ENCODE measurements around the gene KLRF2.
"Not testable (repeated sequence)": the region's sequence is repeated elsewhere in the genome, so short reads cannot be mapped to it uniquely, and the experiment has no call there.

Gene KLRF2

DNA sequence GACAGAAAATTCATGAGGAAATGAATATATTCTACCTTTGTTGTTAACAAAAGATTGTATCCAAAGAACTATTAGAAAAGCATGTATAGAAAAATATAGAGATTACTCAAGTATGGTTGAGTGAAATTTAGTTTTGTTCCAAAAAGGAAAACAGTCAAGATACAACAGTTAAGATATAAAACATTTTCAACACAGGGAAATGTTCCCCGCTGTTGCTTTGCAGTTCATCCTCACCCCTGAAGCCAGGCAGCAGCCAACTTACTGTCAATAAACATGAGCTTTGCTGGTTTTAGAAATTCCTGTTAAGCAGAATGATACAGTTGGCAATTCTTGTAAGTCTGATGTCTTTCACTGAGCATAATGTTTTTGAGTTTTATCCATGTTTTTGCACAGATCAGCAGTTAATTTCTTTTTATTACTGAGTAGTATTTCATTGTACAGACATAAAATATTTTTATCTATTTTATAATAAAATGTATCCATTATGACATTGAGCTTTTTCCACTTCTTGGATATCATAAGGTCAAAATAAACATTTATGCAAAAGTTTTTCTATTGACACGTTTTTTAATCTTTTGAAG, 10.9 kb upstream of the KLRF2 start:
- no peak for ATAC-seq
- no peak for DNase-seq

DNA sequence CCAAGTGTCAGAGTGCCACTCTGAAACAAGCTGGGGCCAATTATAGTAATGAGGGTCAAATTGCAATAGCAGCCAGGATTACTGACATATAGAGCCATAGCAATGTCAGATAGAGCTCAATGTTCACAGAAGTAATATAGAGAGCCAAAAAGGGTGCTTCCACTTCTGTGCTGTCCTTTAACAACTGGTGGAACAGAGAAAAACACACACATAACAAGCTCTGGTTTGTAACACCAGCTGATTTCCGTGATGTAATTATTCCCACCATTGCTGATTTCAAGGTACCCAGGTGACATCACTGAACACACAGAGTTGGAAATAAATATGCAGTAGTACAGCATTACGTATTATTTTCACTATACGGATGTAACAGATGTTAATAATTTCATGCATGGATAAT, 9.1 kb upstream of the KLRF2 start:
- Mint-ChIP-seq H3K27me3 (no peaks in the 10 kb centered on the region), H3K27ac (no peak overlapping the region), H3K4me1 (peaks cover 29% of the 10 kb centered on the region), H3K4me3 (no peak overlapping the region), H3K9me3 (no peaks in the 10 kb centered on the region)
- DNase-seq (no peak), ATAC-seq (peak; percentile 55)

More for the DNA sequence above, 10.9 kb upstream of the KLRF2 start:
- H3K27me3 Mint-ChIP-seq: no peaks in the 10 kb centered on the region
- peak overlapping the region; percentile 99 for H3K27ac Mint-ChIP-seq
- H3K4me3 Mint-ChIP-seq: peak overlapping the region; percentile 90 to 96
- H3K9me3 Mint-ChIP-seq: no peaks in the 10 kb centered on the region
- H3K4me1 Mint-ChIP-seq: peaks cover 29% of the 10 kb centered on the region

DNA sequence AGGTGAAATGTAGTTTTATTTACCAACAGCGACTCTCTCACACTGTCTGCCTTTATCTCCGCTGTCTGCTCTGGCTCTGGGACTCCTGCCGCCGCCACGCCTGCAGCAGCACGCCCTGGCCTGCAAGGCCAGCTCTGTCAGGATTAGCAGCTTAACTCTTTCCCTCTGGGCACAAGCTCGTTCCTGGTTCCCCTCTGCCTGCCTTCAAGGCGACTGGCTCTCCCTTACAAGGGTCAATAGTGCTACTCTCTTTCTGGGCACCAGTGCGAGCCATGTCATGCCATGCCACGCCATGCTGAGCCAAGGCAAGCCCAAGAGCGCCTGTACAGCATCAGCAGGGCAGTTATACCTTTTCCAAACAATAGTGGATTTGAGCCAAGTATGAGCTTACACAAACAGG, 8.5 kb upstream of the KLRF2 start:
- Mint-ChIP-seq H3K4me1 (peaks cover 29% of the 10 kb centered on the region), H3K27me3 (no peaks in the 10 kb centered on the region), H3K27ac (no peak overlapping the region), H3K9me3 (no peaks in the 10 kb centered on the region), H3K4me3 (no peak overlapping the region)
- ATAC-seq (no peak), DNase-seq (no peak)

DNA sequence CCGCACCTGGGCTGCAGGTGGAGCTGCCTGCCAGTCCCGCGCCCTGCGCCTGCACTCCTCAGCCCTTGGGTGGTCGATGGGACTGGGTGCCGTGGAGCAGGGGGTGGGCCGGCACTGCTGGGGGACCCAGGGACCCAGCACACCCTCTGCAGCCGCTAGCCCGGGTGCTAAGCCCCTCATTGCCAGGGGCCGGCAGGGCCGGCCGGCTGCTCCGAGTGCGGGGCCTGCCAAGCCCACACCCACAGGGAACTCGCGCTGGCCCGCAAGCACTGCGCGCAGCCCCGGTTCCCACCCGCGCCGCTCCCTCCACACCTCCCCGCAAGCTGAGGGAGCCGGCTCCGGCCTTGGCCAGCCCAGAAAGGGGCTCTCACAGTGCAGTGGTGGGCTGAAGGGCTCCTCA, 5.2 kb upstream of the KLRF2 start:
- peaks cover 20% of the 10 kb centered on the region for H3K4me1 Mint-ChIP-seq
- not testable (repeated sequence) for H3K27me3 Mint-ChIP-seq, H3K4me3 Mint-ChIP-seq, ATAC-seq, H3K27ac Mint-ChIP-seq, H3K9me3 Mint-ChIP-seq, DNase-seq

DNA sequence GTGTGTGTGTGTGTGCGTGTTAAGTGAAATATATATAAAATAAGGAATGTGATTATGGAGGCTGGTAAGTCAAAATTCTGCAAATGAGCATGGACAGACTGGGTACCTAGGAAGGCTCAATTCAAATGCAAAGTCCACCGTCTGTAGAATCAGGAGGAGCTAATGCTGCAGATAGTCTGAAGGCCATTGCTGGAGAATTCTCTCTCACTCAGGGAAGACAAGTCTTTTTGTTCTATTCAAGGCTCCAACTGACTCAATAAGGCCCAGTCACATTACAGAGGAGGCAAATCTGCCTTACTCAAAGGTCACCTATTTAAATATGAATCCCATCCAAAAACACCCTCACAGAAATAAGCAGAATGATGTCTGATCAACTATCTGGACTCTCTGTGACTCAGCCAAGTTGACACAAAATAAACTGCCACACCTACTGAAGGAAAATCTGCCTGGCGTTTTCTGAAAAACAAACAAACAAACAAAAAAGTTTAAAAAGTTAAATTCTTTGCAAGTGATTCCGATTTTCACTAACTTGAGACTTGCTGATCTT, 684 bp upstream of the KLRF2 start:
- Mint-ChIP-seq H3K4me1 (peaks cover 6% of the 10 kb centered on the region), H3K27ac (no peak overlapping the region), H3K4me3 (no peak overlapping the region), H3K9me3 (no peaks in the 10 kb centered on the region), H3K27me3 (no peaks in the 10 kb centered on the region)
- ATAC-seq (no peak), DNase-seq (no peak)

DNA sequence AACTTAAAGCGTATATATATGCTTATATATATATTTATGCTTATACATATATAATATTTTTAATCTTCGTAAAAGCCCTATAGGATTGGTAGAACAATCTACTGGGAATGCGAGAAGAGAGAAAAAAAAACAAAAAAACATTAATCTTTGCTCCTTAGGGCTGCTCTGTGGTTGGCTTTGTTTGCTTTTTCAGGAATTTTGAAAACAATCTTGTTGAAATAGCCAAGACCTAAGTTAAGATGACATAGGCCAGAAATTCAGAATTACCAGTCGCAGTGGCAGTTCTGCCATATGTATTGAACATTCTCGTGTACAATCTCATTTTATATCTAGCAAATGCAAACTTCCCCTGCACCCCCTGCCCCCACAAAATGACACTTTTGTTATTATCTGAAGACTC, 699 bp downstream of the KLRF2 start:
- DNase-seq: no peak
- Mint-ChIP-seq H3K9me3 (no peaks in the 10 kb centered on the region), H3K27me3 (no peaks in the 10 kb centered on the region), H3K4me1 (peaks cover 6% of the 10 kb centered on the region), H3K4me3 (no peak overlapping the region), H3K27ac (no peak overlapping the region)
- ATAC-seq: no peak

DNA sequence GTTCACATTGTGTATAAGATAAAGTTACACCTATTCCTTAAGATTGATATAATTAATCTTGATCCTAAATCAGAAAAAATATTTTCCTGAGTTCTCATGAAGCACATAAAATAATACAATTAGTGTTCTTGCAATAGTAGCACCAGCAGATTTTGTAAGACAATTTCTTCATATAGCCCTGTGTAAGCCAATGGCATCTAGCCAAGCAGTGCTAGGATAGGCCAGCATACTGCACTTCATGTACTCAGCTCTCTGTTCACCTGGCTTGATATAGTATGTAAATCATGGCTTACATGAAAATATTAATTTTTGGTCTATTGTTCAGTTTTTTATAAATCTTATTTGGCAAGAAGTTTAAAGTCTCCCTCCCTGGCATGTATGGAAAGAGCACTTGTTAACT, 1.9 kb downstream of the KLRF2 start:
- no peak for ATAC-seq
- H3K27ac Mint-ChIP-seq: peak overlapping the region in 1 of 2 donors; percentile 42
- no peak for DNase-seq
- no peaks in the 10 kb centered on the region for H3K27me3 Mint-ChIP-seq
- no peak overlapping the region for H3K4me3 Mint-ChIP-seq
- no peaks in the 10 kb centered on the region for H3K9me3 Mint-ChIP-seq
- H3K4me1 Mint-ChIP-seq: peaks cover 6% of the 10 kb centered on the region

DNA sequence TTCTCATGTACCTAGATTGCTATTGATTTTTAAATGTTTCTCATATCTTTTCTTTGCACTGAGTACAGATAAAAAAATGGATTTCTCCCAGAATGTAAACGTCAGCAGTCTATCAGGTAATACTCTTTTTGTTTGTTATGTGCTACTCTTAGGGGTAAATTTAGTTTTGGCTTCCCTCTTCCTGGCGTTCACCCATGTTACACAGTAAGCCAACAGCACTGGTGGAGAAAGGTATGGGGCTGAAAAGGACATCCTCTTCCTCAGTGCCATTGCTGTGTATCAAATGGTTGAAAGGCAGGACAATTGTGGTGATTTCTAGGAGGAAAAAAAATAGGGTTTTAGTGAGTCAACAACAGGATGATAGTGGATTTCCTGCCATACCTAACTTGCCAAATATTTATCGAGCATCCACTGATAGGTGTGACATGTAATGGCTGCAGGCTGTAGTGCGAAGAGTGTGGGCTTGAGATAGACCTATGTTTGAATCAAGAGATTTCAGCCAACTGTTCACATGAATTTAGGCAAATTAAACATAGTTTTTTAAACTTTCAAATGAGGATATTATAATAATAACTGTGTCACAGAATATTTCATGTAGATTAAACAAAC, 7.5 kb downstream of the KLRF2 start:
- no peak overlapping the region for H3K4me3 Mint-ChIP-seq
- no peak for DNase-seq
- peaks cover 8% of the 10 kb centered on the region for H3K4me1 Mint-ChIP-seq
- no peaks in the 10 kb centered on the region for H3K27me3 Mint-ChIP-seq
- H3K27ac Mint-ChIP-seq: peak overlapping the region in 1 of 2 donors; percentile 11
- ATAC-seq: no peak
- no peaks in the 10 kb centered on the region for H3K9me3 Mint-ChIP-seq

DNA sequence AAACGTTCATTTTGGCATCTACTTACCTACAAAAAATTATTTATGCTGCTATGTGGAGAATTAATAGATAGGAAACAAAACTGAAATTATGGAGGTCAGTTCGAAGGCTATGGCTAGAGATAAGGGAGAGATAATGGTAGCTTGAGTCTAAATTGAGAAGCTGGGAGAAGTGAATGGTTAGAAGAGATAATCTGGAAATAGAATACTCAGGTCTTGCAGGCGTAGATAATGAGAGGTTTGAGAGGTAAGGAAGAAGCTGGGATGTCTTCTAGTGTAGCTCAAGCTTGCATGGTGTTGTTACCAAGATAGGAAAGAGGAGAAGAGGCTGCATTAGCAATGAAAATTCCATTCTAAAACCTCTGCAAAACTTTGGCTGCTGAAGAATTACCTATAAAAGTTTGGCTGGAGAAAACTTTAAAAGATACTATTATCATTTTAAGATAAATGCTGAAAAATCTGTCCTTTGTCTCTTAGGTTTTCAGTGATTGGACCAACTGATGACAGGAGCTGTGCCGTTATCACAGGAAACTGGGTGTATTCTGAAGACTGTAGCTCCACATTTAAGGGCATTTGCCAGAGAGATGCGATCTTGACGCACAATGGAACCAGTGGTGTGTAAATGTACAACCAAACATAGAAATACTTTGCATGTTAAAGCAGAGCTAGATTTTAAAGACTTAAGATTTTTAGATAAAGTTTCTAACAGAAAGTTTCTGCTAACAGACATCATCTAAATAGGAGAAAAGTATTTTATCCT, 14.1 kb downstream of the KLRF2 start:
- Mint-ChIP-seq H3K27me3 (no peaks in the 10 kb centered on the region), H3K4me1 (peaks cover 25% of the 10 kb centered on the region), H3K27ac (no peak overlapping the region), H3K9me3 (no peaks in the 10 kb centered on the region), H3K4me3 (no peak overlapping the region)
- ATAC-seq (no peak), DNase-seq (no peak)

DNA sequence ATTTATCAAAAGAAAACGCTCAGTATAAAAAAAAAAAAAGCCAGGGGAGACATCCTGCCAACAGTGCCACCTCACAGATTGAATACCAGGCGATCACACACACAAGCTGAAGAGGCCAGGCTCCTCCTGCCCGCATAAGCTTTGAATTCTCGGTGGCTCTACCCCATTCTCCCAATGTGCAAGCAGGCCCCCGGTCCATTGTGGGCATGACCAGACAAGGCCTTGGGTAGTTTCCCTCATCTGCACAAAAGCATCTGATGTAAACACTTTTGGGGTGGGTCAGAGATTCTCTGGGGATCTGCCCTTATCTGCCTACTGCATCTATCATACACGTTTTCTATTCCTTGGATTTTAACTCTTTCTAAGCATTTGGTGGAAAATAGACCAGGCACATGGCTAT, 16.2 kb downstream of the KLRF2 start:
- Mint-ChIP-seq H3K4me3 (peak overlapping the region in 1 of 2 donors; percentile 32), H3K9me3 (peaks cover 1 to 8% of the 10 kb centered on the region in 2 donors), H3K27me3 (no peaks in the 10 kb centered on the region), H3K27ac (no peak overlapping the region), H3K4me1 (peaks cover 25% of the 10 kb centered on the region)
- DNase-seq (no peak), ATAC-seq (no peak)

DNA sequence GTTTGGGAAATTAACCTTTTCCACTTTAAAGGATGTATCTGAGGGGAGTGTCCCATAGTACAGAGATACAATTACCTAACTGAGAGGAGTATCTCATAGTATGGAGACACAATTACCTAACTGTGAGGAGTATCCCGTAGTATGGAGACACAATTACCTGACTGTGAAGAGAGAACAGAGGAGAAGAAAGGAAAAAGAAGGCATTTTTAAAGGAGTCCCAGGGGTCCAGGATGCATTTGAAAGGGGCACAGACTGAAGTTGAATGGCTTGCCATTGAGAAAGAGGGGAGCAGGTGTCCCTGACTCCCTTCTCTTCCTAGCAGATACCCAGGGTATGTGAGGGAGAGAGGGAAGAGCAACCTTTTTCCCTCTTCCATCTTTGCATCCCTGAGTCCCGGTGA, 17.9 kb downstream of the KLRF2 start:
- no peak overlapping the region for H3K4me3 Mint-ChIP-seq
- DNase-seq (no peak), ATAC-seq (no peak)
- H3K27ac Mint-ChIP-seq: no peak overlapping the region
- peaks cover 15 to 23% of the 10 kb centered on the region in 2 donors for H3K9me3 Mint-ChIP-seq
- no peaks in the 10 kb centered on the region for H3K27me3 Mint-ChIP-seq
- H3K4me1 Mint-ChIP-seq: peaks cover 20% of the 10 kb centered on the region

DNA sequence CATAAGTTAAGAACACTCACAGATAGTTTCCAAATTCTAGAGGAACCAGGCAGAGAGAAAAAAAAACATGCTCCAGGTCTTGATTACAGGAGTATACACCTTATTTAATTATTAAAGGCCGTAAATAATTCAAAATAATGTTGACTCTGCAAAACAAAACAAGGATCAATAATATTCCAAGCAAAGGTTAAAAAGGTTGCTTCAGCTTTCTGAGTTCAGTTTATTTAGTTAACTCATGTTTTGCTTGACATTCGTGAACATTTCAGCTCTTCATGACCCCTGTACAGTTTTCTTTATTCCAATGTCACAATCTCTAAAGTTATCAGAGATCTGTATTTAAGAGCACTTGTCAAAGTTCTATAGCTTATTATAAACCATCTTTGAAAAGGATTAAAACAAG, 19.6 kb downstream of the KLRF2 start:
- Mint-ChIP-seq H3K4me3 (no peak overlapping the region), H3K4me1 (peaks cover 28% of the 10 kb centered on the region), H3K27me3 (no peaks in the 10 kb centered on the region), H3K27ac (no peak overlapping the region), H3K9me3 (peaks cover 24 to 36% of the 10 kb centered on the region in 2 donors)
- ATAC-seq: no peak
- DNase-seq: no peak

DNA sequence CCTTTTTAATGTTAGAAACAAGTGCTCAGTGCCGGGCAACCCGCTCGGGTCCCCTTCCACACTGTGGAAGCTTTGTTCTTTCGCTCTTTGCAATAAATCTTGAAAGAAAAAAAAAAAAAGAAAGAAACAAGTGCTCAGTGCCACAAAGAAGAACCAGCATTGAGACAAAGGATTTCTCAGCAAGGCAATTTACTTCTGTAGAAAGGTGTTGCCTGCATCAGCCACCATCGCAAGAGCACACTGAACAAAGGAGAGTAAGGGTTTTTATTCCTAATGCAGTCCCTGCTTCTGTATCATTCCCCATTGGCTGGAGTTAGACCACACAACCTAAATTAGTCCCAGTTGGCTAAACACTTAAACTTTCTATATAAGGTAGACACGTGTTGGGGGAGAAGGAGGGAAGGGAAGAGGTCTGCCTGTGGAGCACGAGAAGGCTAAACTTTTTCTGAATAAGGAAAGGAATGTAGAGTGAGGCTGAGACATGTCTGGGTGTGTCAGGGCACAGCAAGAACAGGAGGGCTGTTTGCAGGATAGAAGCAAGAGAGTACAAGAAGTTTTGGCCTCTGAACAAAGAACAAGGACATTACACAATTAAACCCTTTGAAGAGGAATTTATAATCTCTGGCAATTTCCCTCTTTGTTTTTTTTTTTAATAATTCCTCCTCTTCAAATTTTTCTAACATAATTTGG, 21.4 kb downstream of the KLRF2 start:
- H3K9me3 Mint-ChIP-seq: peaks cover 24 to 36% of the 10 kb centered on the region in 2 donors
- H3K27me3 Mint-ChIP-seq: no peaks in the 10 kb centered on the region
- ATAC-seq: no peak
- H3K4me3 Mint-ChIP-seq: no peak overlapping the region
- H3K4me1 Mint-ChIP-seq: peaks cover 39% of the 10 kb centered on the region
- H3K27ac Mint-ChIP-seq: no peak overlapping the region
- DNase-seq: no peak

DNA sequence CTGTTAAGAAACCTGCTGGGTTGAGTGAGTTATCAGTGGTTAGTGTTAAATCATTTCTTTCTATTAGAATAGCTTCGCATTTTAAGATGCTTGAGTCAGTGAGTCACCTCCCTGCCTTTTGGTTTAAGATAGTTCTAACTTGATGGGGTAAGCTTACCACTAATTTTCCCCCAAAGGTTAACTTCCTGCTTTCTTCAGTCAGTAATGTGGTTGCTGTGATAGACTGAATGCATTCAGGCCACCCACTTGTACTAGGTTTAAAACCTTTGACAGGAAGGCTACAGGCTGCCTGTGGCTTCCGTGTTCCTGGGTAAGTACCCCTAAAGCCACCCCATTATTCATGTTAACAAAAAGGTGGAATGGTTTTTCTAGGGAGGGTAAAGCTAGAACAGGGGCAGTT, 25.6 kb downstream of the KLRF2 start:
- peak; percentile 99 for ATAC-seq
- H3K4me1 Mint-ChIP-seq: peaks cover 38% of the 10 kb centered on the region
- H3K4me3 Mint-ChIP-seq: peak overlapping the region; percentile 70 to 75
- H3K27ac Mint-ChIP-seq: peak overlapping the region; percentile 84 to 87
- H3K9me3 Mint-ChIP-seq: peaks cover 58 to 63% of the 10 kb centered on the region in 2 donors
- no peaks in the 10 kb centered on the region for H3K27me3 Mint-ChIP-seq
- peak; percentile 35 to 39 for DNase-seq

DNA sequence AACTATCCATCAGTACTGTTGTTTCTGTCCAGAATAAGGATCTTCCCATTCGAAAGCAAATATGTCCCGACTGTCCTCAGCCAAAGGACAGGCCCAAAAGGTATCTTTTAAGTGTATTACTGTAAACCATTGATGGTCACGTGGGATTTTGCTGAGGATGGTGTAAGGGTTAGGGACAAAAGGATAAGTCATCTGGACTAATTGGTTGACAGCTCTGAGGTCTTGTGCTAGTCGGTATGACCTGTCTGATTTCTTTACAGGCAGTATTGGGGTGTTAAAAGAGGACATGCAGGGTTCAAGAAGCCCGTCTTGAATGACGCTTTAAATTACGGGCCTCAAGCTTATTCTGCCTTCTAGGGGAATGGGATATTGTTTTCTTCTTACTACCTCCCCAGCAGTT, 26.5 kb downstream of the KLRF2 start:
- Mint-ChIP-seq H3K27me3 (no peaks in the 10 kb centered on the region), H3K27ac (no peak overlapping the region), H3K9me3 (peaks cover 57 to 59% of the 10 kb centered on the region in 2 donors), H3K4me1 (peaks cover 42% of the 10 kb centered on the region), H3K4me3 (no peak overlapping the region)
- DNase-seq (no peak), ATAC-seq (no peak)

Data from stimulated activated naive CD8-positive, alpha-beta T cell treated with anti-CD3 and anti-CD28 coated beads, Interleukin-15, amount 100 ng/mL, for 72 hours (primary cell).